ENCODE measurements around the gene PPAT.

The PPAT gene

GRCh38 chr4:56434599-56435139, 746 bp downstream of the PPAT start:
- DNase-seq (ENCODE audit: low read depth): peak; percentile 49
- H3K4me3 ChIP-seq (ENCODE audit: low read length): peak overlapping the region; percentile 78
- TF ChIP-seq CTCF (conservative IDR thresholded peaks at IDR 0.05; ENCODE audit: low read length): no peak

GRCh38 chr4:56433280-56433679, 2.1 kb downstream of the PPAT start:
- no peak for DNase-seq (ENCODE audit: low read depth)
- no peak overlapping the region for H3K4me3 ChIP-seq (ENCODE audit: low read length)
- no peak for TF ChIP-seq CTCF (conservative IDR thresholded peaks at IDR 0.05; ENCODE audit: low read length)

- H3K4me3 ChIP-seq (ENCODE audit: low read length): no peak overlapping the region
- TF ChIP-seq CTCF (conservative IDR thresholded peaks at IDR 0.05; ENCODE audit: low read length): no peak
- no peak for DNase-seq (ENCODE audit: low read depth)
Observed at GRCh38 chr4:56430203-56430602, 5.2 kb downstream of the PPAT start.

- H3K4me3 ChIP-seq (ENCODE audit: low read length): no peak overlapping the region
- DNase-seq (ENCODE audit: low read depth): no peak
- no peak for TF ChIP-seq CTCF (conservative IDR thresholded peaks at IDR 0.05; ENCODE audit: low read length)
Observed at GRCh38 chr4:56427179-56427578, 8.2 kb downstream of the PPAT start.

- no peak overlapping the region for H3K4me3 ChIP-seq (ENCODE audit: low read length)
- TF ChIP-seq CTCF (conservative IDR thresholded peaks at IDR 0.05; ENCODE audit: low read length): no peak
- DNase-seq (ENCODE audit: low read depth): no peak
Observed at GRCh38 chr4:56426273-56426672, 9.1 kb downstream of the PPAT start.

GRCh38 chr4:56425518-56425917, 9.9 kb downstream of the PPAT start:
- TF ChIP-seq CTCF (conservative IDR thresholded peaks at IDR 0.05; ENCODE audit: low read length): no peak
- no peak overlapping the region for H3K4me3 ChIP-seq (ENCODE audit: low read length)
- DNase-seq (ENCODE audit: low read depth): no peak

- peak; percentile 77 for TF ChIP-seq CTCF (conservative IDR thresholded peaks at IDR 0.05; ENCODE audit: low read length)
- H3K4me3 ChIP-seq (ENCODE audit: low read length): no peak overlapping the region
- DNase-seq (ENCODE audit: low read depth): peak; percentile 42
Observed at GRCh38 chr4:56424697-56425514, 10.5 kb downstream of the PPAT start.

All from AG10803 (cell line).